Neural cell (in vitro differentiated cells): ENCODE measurements around the gene CUBN.

Source experiments
- CTCF ChIP-seq: fragments of 450-650 bp; IDR thresholded peaks from 2 replicates; pipeline ENCODE4 v1.5.1; 2014; ENCODE audit warnings: antibody characterized with exemption, mild to moderate bottlenecking, moderate library complexity; ENCODE audit not compliant: poor library complexity, severe bottlenecking
- EP300 ChIP-seq: fragments of 450-650 bp; conservative IDR thresholded peaks from 2 replicates; pipeline ENCODE4 v1.6.1; 2014; ENCODE audit warnings: antibody characterized with exemption, mild to moderate bottlenecking, moderate library complexity; ENCODE audit not compliant: poor library complexity, severe bottlenecking

- TF ChIP-seq CTCF (no peak), EP300 (no peak)
Measured at GRCh38 chr10:16814012-16814411, 315.6 kb downstream of the CUBN start.
